LNCaP clone FGC (cell line): Measurements from ENCODE around the gene PSMB5.
A peak's percentile ranks its signal among the peaks of the same experiment; 100 is the strongest.
"Not testable (repeated sequence)": the region's sequence is repeated elsewhere in the genome, so short reads cannot be mapped to it uniquely, and the experiment has no call there.

ENCODE experiments used
- DNase-seq: peaks from one replicate; pipeline ENCODE4 v3.0.0-alpha.2; 2011; ENCODE audit warnings: low read depth
- H3K4me3 ChIP-seq: 2 replicates; pipeline ENCODE4 v1.5.1; 2011; ENCODE audit warnings: mild to moderate bottlenecking, low read depth, low read length, control low read depth
- CTCF ChIP-seq: IDR thresholded peaks from 2 replicates; pipeline ENCODE4 v1.5.1; 2012; ENCODE audit warnings: mild to moderate bottlenecking; ENCODE audit not compliant: control insufficient read depth, insufficient read depth; ENCODE audit errors: extremely low read depth

The PSMB5 gene

DNA sequence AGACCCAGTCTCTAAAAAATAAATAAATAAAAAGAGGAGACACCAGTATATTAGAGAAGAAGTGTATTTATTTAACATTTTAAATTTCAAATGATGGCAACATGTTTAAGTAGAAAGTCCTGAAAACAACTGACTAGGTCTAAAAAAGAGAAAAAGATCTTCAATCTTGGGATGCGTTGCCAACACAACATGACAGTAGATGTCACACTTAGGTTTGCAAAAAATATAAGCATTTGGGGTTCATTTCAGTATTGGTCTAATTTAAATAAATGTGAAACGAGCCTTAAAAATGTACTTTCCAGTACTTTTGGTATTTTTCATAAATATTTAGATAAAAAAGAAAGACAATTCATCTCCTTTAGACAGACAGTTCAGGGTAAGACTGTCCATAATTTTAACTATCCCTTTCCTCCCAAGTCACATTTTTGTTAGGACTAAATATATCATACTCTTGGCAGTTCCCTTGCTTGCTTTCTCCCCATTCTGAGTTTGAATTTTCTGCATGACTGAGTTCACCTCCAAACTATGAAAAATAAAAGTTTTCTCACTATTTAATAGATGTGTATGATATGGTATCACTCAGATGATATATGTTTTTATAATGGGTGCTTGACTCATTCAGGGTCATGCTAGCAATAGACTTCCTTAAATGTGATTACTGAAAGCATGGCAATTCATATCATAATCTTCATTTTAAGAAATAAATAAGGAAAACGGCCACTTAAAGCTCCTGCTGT, 29.1 kb downstream of the PSMB5 start:
- peak overlapping the region; percentile 77 for H3K4me3 ChIP-seq
- DNase-seq: no peak
- no peak for TF ChIP-seq CTCF

DNA sequence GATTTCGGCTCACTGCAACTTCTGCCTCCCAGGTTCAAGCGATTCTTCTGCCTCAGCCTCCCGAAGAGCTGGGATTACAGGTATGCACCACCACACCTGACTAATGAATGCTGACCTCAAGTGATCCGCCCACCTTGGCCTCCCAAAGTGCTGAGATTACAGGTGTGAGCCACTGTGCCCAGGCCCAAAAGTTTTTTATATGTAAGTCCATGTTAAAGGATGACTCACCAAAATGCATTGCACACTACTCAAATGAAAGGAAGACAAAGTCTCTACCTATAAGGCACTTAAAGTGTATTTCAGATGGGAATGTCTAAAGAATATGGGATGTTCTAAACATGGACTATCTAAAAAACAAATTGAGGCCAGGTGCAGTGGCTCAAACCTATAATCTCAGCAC, 30.4 kb downstream of the PSMB5 start:
- H3K4me3 ChIP-seq, DNase-seq: not testable (repeated sequence)

GRCh38 chr14:23002592-23002991, 32.1 kb downstream of the PSMB5 start:
- no peak for TF ChIP-seq CTCF
- no peak for DNase-seq

DNA sequence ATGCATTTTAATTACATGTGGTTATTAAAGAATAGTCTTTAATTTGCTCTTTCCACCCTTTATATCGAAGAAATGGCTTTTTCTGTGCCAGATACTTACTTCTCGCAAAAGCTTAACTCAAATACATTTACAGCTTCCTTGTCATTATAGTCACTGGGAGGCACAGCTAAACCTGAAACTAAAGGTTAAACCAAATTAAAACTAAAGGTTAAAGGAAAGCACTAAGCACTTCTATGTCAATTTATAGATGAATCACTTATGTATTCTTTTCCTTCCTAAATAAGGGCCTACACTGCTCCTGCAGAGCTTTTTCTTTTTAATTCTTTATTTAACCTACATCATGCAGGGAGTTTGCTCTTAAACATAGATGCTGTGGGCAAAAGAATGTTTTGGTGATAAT, 33.8 kb downstream of the PSMB5 start:
- DNase-seq: no peak
- no peak overlapping the region for H3K4me3 ChIP-seq
- no peak for TF ChIP-seq CTCF

More at GRCh38 chr14:23002592-23002991, 32.1 kb downstream of the PSMB5 start:
- no peak overlapping the region for H3K4me3 ChIP-seq

- H3K4me3 ChIP-seq: no peak overlapping the region
- DNase-seq: no peak
- no peak for TF ChIP-seq CTCF
Observed at GRCh38 chr14:22998329-22999012, 36.2 kb downstream of the PSMB5 start.

DNA sequence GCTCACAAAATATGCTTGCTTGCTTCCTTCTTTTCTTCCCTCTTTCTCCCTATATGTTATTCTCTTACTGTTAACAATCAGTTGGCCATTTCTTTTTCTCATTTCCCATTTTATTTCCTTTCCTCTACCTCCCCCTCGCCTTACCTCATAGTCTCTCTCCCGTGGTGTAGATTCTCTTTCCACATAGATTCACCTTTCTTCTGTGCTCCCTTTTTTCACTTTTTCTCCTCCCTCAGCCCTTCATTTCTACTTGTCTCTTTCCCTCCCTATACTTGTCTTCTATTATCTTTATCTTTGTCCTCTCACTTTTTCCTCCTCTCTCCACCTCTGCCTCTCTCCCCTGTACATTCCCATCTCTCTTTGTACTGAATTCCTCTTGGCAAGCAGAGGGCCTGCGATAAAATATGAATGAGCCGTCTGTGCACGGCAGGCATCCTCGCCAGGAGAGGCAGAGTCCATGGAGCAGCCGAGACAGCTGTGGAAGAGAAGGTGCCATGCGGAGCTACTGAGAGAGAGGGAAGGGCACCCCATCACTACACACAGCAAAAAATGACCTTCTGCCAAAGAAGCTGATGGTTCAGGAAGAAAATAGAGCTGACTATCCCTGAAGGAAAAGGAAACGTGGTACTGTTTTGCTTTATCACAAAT, 36.9 kb downstream of the PSMB5 start:
- no peak for DNase-seq
- no peak for TF ChIP-seq CTCF
- no peak overlapping the region for H3K4me3 ChIP-seq
